Activated naive CD8-positive, alpha-beta T cell (primary cell): ENCODE results near the gene RASA1.

Experiments used
- H3K27ac Mint-ChIP-seq: one replicate; pipeline ENCODE4 v1.8.0; 2021; ENCODE audit warnings: mixed read lengths
- H3K27me3 Mint-ChIP-seq: one replicate; pipeline ENCODE4 v1.8.0; 2021; ENCODE audit warnings: mixed read lengths
- H3K36me3 Mint-ChIP-seq: one replicate; pipeline ENCODE4 v1.8.0; 2021; ENCODE audit warnings: mixed read lengths
- H3K4me1 Mint-ChIP-seq: one replicate; pipeline ENCODE4 v1.8.0; 2021; ENCODE audit warnings: low read depth, mixed read lengths
- H3K4me3 Mint-ChIP-seq: one replicate; pipeline ENCODE4 v1.8.0; 2021; ENCODE audit warnings: mild to moderate bottlenecking, mixed read lengths
- H3K9me3 Mint-ChIP-seq: one replicate; pipeline ENCODE4 v1.8.0; 2021; ENCODE audit warnings: low read depth, mixed read lengths

Gene RASA1

GRCh38 chr5:87413343-87413645 lies 145.6 kb downstream of the RASA1 start:
- Mint-ChIP-seq H3K4me1 (peaks cover 39% of the 10 kb centered on the region), H3K36me3 (peaks cover 6% of the 10 kb centered on the region), H3K4me3 (peak overlapping the region; percentile 98), H3K27ac (peak overlapping the region; percentile 90), H3K9me3 (no peaks in the 10 kb centered on the region), H3K27me3 (no peaks in the 10 kb centered on the region)

DNA sequence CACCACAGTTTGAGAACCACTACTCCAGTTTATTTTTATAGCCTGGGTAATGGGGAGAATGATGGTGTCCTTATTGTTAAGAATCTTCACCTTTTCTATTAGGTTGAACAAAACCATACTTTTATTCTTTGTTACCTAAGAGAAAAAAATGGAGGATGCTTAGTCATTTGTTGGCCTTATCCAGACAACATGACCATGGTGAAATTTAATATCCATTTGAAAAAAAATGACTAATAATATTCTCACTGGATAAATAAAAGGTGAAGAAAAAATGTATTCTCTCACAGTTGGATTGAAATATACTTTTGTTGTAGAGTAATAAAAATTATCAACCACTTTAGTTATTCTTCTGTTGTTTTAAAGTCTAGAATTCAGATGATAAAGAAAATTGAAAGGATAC lies 150.8 kb downstream of the RASA1 start:
- H3K9me3 Mint-ChIP-seq, result no peaks in the 10 kb centered on the region
- H3K27me3 Mint-ChIP-seq, result no peaks in the 10 kb centered on the region
- no peak overlapping the region for H3K4me3 Mint-ChIP-seq
- no peak overlapping the region for H3K27ac Mint-ChIP-seq
- H3K4me1 Mint-ChIP-seq, result peaks cover 3% of the 10 kb centered on the region
- no peaks in the 10 kb centered on the region for H3K36me3 Mint-ChIP-seq

GRCh38 chr5:87421307-87421706 lies 153.6 kb downstream of the RASA1 start:
- H3K27ac Mint-ChIP-seq, result no peak overlapping the region

GRCh38 chr5:87423755-87424154 lies 156.1 kb downstream of the RASA1 start:
- no peak overlapping the region for H3K4me3 Mint-ChIP-seq
- H3K36me3 Mint-ChIP-seq, result no peaks in the 10 kb centered on the region
- no peak overlapping the region for H3K27ac Mint-ChIP-seq
- no peaks in the 10 kb centered on the region for H3K4me1 Mint-ChIP-seq
- H3K9me3 Mint-ChIP-seq, result no peaks in the 10 kb centered on the region
- H3K27me3 Mint-ChIP-seq, result no peaks in the 10 kb centered on the region

More at GRCh38 chr5:87421307-87421706, 153.6 kb downstream of the RASA1 start:
- Mint-ChIP-seq H3K4me1 (no peaks in the 10 kb centered on the region), H3K4me3 (no peak overlapping the region), H3K36me3 (no peaks in the 10 kb centered on the region), H3K27me3 (no peaks in the 10 kb centered on the region), H3K9me3 (no peaks in the 10 kb centered on the region)

GRCh38 chr5:87430863-87431457 lies 163.3 kb downstream of the RASA1 start:
- H3K27ac Mint-ChIP-seq, result no peak overlapping the region
- H3K27me3 Mint-ChIP-seq, result peaks cover 11% of the 10 kb centered on the region
- peaks cover 2% of the 10 kb centered on the region for H3K36me3 Mint-ChIP-seq
- no peaks in the 10 kb centered on the region for H3K4me1 Mint-ChIP-seq
- H3K9me3 Mint-ChIP-seq, result no peaks in the 10 kb centered on the region
- no peak overlapping the region for H3K4me3 Mint-ChIP-seq

DNA sequence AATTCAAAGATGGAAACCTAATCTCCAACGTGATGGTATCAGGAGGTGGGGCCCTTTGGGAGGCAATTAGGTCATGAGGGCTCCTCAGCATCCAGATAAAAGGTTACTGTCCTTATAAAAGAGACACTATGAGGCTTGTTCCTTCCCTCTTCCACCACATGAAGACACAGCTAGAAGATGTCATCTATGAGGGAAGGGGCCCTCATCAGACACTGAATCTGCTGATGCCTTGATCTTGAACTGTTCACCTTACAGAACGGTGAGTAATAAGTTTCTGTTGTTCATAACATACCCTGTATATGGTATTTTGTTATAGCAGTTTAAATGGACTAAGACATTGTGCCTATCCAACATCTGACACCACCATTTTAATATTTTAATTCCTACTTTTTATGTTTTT lies 164.8 kb downstream of the RASA1 start:
- Mint-ChIP-seq H3K36me3 (peaks cover 2% of the 10 kb centered on the region), H3K9me3 (no peaks in the 10 kb centered on the region), H3K27ac (no peak overlapping the region), H3K4me1 (no peaks in the 10 kb centered on the region), H3K4me3 (no peak overlapping the region), H3K27me3 (peaks cover 11% of the 10 kb centered on the region)

DNA sequence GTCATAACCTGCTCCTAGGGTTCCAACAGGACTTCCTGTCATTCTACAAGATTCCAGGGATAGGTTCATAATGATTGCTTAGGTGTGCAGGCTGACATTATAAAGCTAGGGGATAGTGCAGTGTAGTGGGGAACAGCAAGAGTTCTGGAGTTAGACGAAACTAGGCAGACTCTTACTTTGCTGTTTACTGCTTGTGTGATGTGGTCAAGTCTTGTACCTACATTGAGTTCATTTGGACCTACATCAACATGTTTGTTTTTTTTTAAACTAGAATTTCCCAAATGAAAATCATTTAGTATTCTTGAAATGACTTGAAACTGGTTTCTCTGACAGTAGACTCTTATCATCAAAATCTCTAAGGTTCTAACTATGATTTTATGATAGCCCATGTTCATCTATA lies 166.3 kb downstream of the RASA1 start:
- peaks cover 2% of the 10 kb centered on the region for H3K36me3 Mint-ChIP-seq
- no peak overlapping the region for H3K27ac Mint-ChIP-seq
- no peak overlapping the region for H3K4me3 Mint-ChIP-seq
- no peaks in the 10 kb centered on the region for H3K9me3 Mint-ChIP-seq
- H3K4me1 Mint-ChIP-seq, result no peaks in the 10 kb centered on the region
- peaks cover 11% of the 10 kb centered on the region for H3K27me3 Mint-ChIP-seq

- Mint-ChIP-seq H3K27me3 (peaks cover 8% of the 10 kb centered on the region), H3K4me3 (no peak overlapping the region), H3K36me3 (no peaks in the 10 kb centered on the region), H3K27ac (no peak overlapping the region), H3K9me3 (no peaks in the 10 kb centered on the region), H3K4me1 (no peaks in the 10 kb centered on the region)
Observed at GRCh38 chr5:87434461-87434860, 166.8 kb downstream of the RASA1 start.

DNA sequence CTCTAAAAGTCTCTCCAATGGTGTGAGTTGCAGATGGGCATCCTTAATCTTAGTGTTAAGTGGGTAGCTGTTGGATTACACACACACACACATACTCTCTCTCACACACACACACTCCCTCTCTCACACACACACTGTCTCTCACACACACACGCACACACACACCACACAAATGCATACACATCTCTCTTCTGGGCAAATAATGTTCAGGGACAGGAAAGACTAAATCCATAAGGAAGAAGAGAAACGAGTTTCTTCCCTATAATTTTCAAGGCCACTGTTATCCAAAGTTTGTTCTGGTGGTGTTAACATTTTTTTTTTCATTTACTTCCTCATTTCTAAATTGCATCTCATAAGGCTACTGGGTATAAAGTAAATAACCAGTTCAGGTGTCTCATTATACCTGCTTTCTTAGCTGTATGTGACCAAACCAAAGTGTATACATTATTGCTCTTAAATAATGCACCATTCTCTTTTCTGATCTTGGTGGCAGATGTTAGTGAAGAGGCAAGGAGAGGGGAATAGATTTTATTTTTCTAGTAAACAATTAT lies 167.5 kb downstream of the RASA1 start:
- Mint-ChIP-seq H3K9me3 (no peaks in the 10 kb centered on the region), H3K36me3 (no peaks in the 10 kb centered on the region), H3K27me3 (peaks cover 8% of the 10 kb centered on the region), H3K4me1 (no peaks in the 10 kb centered on the region), H3K27ac (no peak overlapping the region), H3K4me3 (no peak overlapping the region)

DNA sequence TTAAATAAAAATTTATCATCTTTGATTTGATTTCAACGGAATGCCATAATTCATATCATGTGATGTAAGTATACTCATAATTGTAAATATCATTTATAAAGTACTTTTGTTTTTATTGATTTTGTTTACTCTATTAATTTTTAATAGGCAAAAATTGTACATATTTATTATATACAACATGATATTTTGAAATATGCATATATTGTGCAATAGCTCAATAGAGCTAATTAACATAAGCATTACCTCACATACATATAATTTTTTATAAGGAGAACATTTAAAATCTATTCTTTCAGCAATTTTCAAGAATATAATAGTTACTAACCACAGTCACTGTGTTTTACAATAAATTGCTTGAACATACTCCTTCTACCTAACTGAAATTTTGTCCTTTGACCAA lies 170.0 kb downstream of the RASA1 start:
- peaks cover 6% of the 10 kb centered on the region for H3K27me3 Mint-ChIP-seq
- no peaks in the 10 kb centered on the region for H3K36me3 Mint-ChIP-seq
- no peaks in the 10 kb centered on the region for H3K9me3 Mint-ChIP-seq
- H3K27ac Mint-ChIP-seq, result no peak overlapping the region
- no peak overlapping the region for H3K4me3 Mint-ChIP-seq
- H3K4me1 Mint-ChIP-seq, result no peaks in the 10 kb centered on the region

DNA sequence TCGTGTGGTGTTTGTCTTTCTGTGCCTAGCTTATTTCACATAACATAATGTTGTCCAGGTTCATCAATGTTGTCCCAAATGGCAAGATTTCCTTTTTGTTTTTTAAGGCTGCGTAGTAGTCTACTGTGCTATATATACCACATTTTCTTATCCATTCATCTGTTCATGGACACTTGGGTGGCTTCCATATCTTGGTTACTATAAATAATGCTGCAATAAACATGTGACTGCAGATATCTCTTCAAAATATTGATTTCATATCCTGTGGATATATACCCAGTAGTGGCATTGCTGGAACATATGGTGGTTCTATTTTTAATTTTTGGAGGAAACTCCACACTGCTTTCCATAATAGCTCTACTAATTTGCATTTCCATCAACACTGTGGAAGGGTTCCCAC lies 170.5 kb downstream of the RASA1 start:
- peaks cover under 1% of the 10 kb centered on the region for H3K36me3 Mint-ChIP-seq

More for the DNA sequence above, 170.5 kb downstream of the RASA1 start:
- no peaks in the 10 kb centered on the region for H3K4me1 Mint-ChIP-seq
- H3K9me3 Mint-ChIP-seq, result no peaks in the 10 kb centered on the region
- H3K27me3 Mint-ChIP-seq, result peaks cover 7% of the 10 kb centered on the region
- no peak overlapping the region for H3K4me3 Mint-ChIP-seq
- no peak overlapping the region for H3K27ac Mint-ChIP-seq
